ENCODE measurements around the gene ATIC.

ATIC gene

GRCh38 chr2:215311625-215312396, at the start of gene ATIC:
TSS of gene ATIC (plus strand) at chr2:215312059. CDS start at chr2:215312143, 84 bp downstream.
- Histone ChIP-seq H3K4me3 (peak within 1 kb of the TSS; percentile 46), H3K9me3 (no peaks in the 10 kb centered on the region), H3K36me3 (replicated peaks) (peaks cover 38% of the 10 kb centered on the region), H3K27me3 (ENCODE audit: low read depth) (no peaks in the 10 kb centered on the region), H3K4me1 (peaks cover 14% of the 10 kb centered on the region)
- in situ Hi-C loops (cut with MboI; ENCODE audit: low sequenced_read_pairs): no loop called here
- peak; percentile 90 to 97 for DNase-seq (ENCODE audit: low spot score in 2 of 2)

GRCh38 chr2:215262303-215262702, 49.6 kb upstream of the ATIC start:
- no peak for DNase-seq (ENCODE audit: low spot score in 2 of 2)
- no peak overlapping the region for H3K4me3 ChIP-seq
- no peaks in the 10 kb centered on the region for H3K27me3 ChIP-seq (ENCODE audit: low read depth)
- no peaks in the 10 kb centered on the region for H3K9me3 ChIP-seq
- no peaks in the 10 kb centered on the region for H3K36me3 ChIP-seq (replicated peaks)
- no peaks in the 10 kb centered on the region for H3K4me1 ChIP-seq
- in situ Hi-C loops (cut with MboI; ENCODE audit: low sequenced_read_pairs): no loop called here

GRCh38 chr2:215262741-215263362, 49.0 kb upstream of the ATIC start:
- H3K4me3 ChIP-seq: no peak overlapping the region
- no peaks in the 10 kb centered on the region for H3K27me3 ChIP-seq (ENCODE audit: low read depth)
- H3K36me3 ChIP-seq (replicated peaks): no peaks in the 10 kb centered on the region
- in situ Hi-C loops (cut with MboI; ENCODE audit: low sequenced_read_pairs): no loop called here
- H3K4me1 ChIP-seq: no peaks in the 10 kb centered on the region
- no peak for DNase-seq (ENCODE audit: low spot score in 2 of 2)
- H3K9me3 ChIP-seq: no peaks in the 10 kb centered on the region

GRCh38 chr2:215264374-215264773, 47.5 kb upstream of the ATIC start:
- H3K27me3 ChIP-seq (ENCODE audit: low read depth): no peaks in the 10 kb centered on the region
- no peak overlapping the region for H3K4me3 ChIP-seq
- no peaks in the 10 kb centered on the region for H3K36me3 ChIP-seq (replicated peaks)
- DNase-seq (ENCODE audit: low spot score in 2 of 2): no peak
- no peaks in the 10 kb centered on the region for H3K9me3 ChIP-seq
- no peaks in the 10 kb centered on the region for H3K4me1 ChIP-seq
- in situ Hi-C loops (cut with MboI; ENCODE audit: low sequenced_read_pairs): no loop called here

GRCh38 chr2:215269397-215270117, 42.3 kb upstream of the ATIC start:
- no peaks in the 10 kb centered on the region for H3K27me3 ChIP-seq (ENCODE audit: low read depth)
- peaks cover 3% of the 10 kb centered on the region; the same call in 1 of the 2 replicates for H3K4me1 ChIP-seq
- no peak overlapping the region for H3K4me3 ChIP-seq
- in situ Hi-C loops (cut with MboI; ENCODE audit: low sequenced_read_pairs): no loop called here
- H3K36me3 ChIP-seq (replicated peaks): no peaks in the 10 kb centered on the region
- peak; percentile 65 to 79 for DNase-seq (ENCODE audit: low spot score in 2 of 2)
- H3K9me3 ChIP-seq: no peaks in the 10 kb centered on the region

- Histone ChIP-seq H3K4me3 (no peak overlapping the region), H3K36me3 (replicated peaks) (no peaks in the 10 kb centered on the region), H3K9me3 (no peaks in the 10 kb centered on the region), H3K4me1 (peaks cover 3% of the 10 kb centered on the region; the same call in 1 of the 2 replicates), H3K27me3 (ENCODE audit: low read depth) (no peaks in the 10 kb centered on the region)
- in situ Hi-C loops (cut with MboI; ENCODE audit: low sequenced_read_pairs): no loop called here
- no peak for DNase-seq (ENCODE audit: low spot score in 2 of 2)
Observed at GRCh38 chr2:215270118-215270451, 41.8 kb upstream of the ATIC start.

- H3K27me3 ChIP-seq (ENCODE audit: low read depth): no peaks in the 10 kb centered on the region
- H3K4me3 ChIP-seq: no peak overlapping the region
- no peaks in the 10 kb centered on the region for H3K9me3 ChIP-seq
- H3K36me3 ChIP-seq (replicated peaks): no peaks in the 10 kb centered on the region
- DNase-seq (ENCODE audit: low spot score in 2 of 2): no peak
- in situ Hi-C loops (cut with MboI; ENCODE audit: low sequenced_read_pairs): no loop called here
- peaks cover 3% of the 10 kb centered on the region; the same call in 1 of the 2 replicates for H3K4me1 ChIP-seq
Observed at GRCh38 chr2:215271446-215271845, 40.4 kb upstream of the ATIC start.

GRCh38 chr2:215272918-215273317, 38.9 kb upstream of the ATIC start:
- H3K4me1 ChIP-seq: peaks cover 3% of the 10 kb centered on the region; the same call in 1 of the 2 replicates
- in situ Hi-C loops (cut with MboI; ENCODE audit: low sequenced_read_pairs): no loop called here
- H3K27me3 ChIP-seq (ENCODE audit: low read depth): no peaks in the 10 kb centered on the region
- DNase-seq (ENCODE audit: low spot score in 2 of 2): no peak
- no peaks in the 10 kb centered on the region for H3K36me3 ChIP-seq (replicated peaks)
- no peak overlapping the region for H3K4me3 ChIP-seq
- no peaks in the 10 kb centered on the region for H3K9me3 ChIP-seq

GRCh38 chr2:215274829-215275228, 37.0 kb upstream of the ATIC start:
- H3K4me3 ChIP-seq: no peak overlapping the region
- H3K36me3 ChIP-seq (replicated peaks): no peaks in the 10 kb centered on the region
- H3K27me3 ChIP-seq (ENCODE audit: low read depth): no peaks in the 10 kb centered on the region
- in situ Hi-C loops (cut with MboI; ENCODE audit: low sequenced_read_pairs): no loop called here
- no peaks in the 10 kb centered on the region for H3K4me1 ChIP-seq
- no peak for DNase-seq (ENCODE audit: low spot score in 2 of 2)
- no peaks in the 10 kb centered on the region for H3K9me3 ChIP-seq

GRCh38 chr2:215275824-215276223, 36.0 kb upstream of the ATIC start:
- DNase-seq (ENCODE audit: low spot score in 2 of 2): no peak
- in situ Hi-C loops (cut with MboI; ENCODE audit: low sequenced_read_pairs): no loop called here

GRCh38 chr2:215277944-215278343, 33.9 kb upstream of the ATIC start:
- Histone ChIP-seq H3K4me1 (no peaks in the 10 kb centered on the region), H3K4me3 (no peak overlapping the region), H3K27me3 (ENCODE audit: low read depth) (no peaks in the 10 kb centered on the region), H3K9me3 (no peaks in the 10 kb centered on the region), H3K36me3 (replicated peaks) (no peaks in the 10 kb centered on the region)
- DNase-seq (ENCODE audit: low spot score in 2 of 2): no peak
- in situ Hi-C loops (cut with MboI; ENCODE audit: low sequenced_read_pairs): no loop called here

More at GRCh38 chr2:215275824-215276223, 36.0 kb upstream of the ATIC start:
- Histone ChIP-seq H3K36me3 (replicated peaks) (no peaks in the 10 kb centered on the region), H3K27me3 (ENCODE audit: low read depth) (no peaks in the 10 kb centered on the region), H3K9me3 (no peaks in the 10 kb centered on the region), H3K4me3 (no peak overlapping the region), H3K4me1 (no peaks in the 10 kb centered on the region)

GRCh38 chr2:215280326-215280725, 31.5 kb upstream of the ATIC start:
- no peaks in the 10 kb centered on the region for H3K36me3 ChIP-seq (replicated peaks)
- no peak for DNase-seq (ENCODE audit: low spot score in 2 of 2)
- in situ Hi-C loops (cut with MboI; ENCODE audit: low sequenced_read_pairs): no loop called here
- H3K9me3 ChIP-seq: no peaks in the 10 kb centered on the region
- H3K27me3 ChIP-seq (ENCODE audit: low read depth): no peaks in the 10 kb centered on the region
- H3K4me1 ChIP-seq: no peaks in the 10 kb centered on the region
- no peak overlapping the region for H3K4me3 ChIP-seq

GRCh38 chr2:215283221-215283620, 28.6 kb upstream of the ATIC start:
- in situ Hi-C loops (cut with MboI; ENCODE audit: low sequenced_read_pairs): no loop called here
- H3K4me3 ChIP-seq: no peak overlapping the region

GRCh38 chr2:215286309-215286708, 25.6 kb upstream of the ATIC start:
- H3K36me3 ChIP-seq (replicated peaks): no peaks in the 10 kb centered on the region
- H3K4me1 ChIP-seq: no peaks in the 10 kb centered on the region
- no peak overlapping the region for H3K4me3 ChIP-seq
- no peaks in the 10 kb centered on the region for H3K27me3 ChIP-seq (ENCODE audit: low read depth)
- DNase-seq (ENCODE audit: low spot score in 2 of 2): no peak
- in situ Hi-C loops (cut with MboI; ENCODE audit: low sequenced_read_pairs): no loop called here
- no peaks in the 10 kb centered on the region for H3K9me3 ChIP-seq

More at GRCh38 chr2:215283221-215283620, 28.6 kb upstream of the ATIC start:
- Histone ChIP-seq H3K9me3 (no peaks in the 10 kb centered on the region), H3K4me1 (no peaks in the 10 kb centered on the region), H3K27me3 (ENCODE audit: low read depth) (no peaks in the 10 kb centered on the region), H3K36me3 (replicated peaks) (no peaks in the 10 kb centered on the region)
- no peak for DNase-seq (ENCODE audit: low spot score in 2 of 2)

All from HAP-1 (cell line).